ENCODE data around the gene PNO1.

The PNO1 gene

GRCh38 chr2:68155618-68156017 lies 2.1 kb upstream of the PNO1 start:
- H3K4me3 ChIP-seq (ENCODE audit: low read depth, low read length) = no peak overlapping the region
- no peak for TF ChIP-seq CTCF (IDR thresholded peaks at IDR 0.05; ENCODE audit: low read depth, low read length, missing control alignments)
- no peak for DNase-seq (ENCODE audit: low read depth)

DNA sequence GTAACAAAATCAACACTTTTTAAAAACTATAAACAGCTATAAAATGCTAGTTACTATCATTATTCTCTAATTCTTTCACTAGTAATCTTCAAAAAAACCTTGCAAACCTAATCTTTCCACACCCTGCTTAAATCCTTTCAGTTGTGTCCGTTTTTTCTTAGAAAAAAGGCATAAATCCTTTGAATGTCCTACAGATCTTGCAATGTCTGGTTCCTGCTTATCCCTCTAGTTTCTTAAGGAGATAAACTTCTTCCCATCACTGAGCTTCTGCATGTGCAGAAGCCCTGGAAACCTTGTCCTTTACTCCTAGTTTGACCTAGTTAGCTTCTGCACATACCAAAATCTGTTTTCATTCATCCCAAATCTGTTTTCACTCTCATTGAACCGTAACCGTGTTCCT lies 1.3 kb upstream of the PNO1 start:
- peak overlapping the region; percentile 98 for H3K4me3 ChIP-seq (ENCODE audit: low read depth, low read length)
- no peak for TF ChIP-seq CTCF (IDR thresholded peaks at IDR 0.05; ENCODE audit: low read depth, low read length, missing control alignments)
- no peak for DNase-seq (ENCODE audit: low read depth)

DNA sequence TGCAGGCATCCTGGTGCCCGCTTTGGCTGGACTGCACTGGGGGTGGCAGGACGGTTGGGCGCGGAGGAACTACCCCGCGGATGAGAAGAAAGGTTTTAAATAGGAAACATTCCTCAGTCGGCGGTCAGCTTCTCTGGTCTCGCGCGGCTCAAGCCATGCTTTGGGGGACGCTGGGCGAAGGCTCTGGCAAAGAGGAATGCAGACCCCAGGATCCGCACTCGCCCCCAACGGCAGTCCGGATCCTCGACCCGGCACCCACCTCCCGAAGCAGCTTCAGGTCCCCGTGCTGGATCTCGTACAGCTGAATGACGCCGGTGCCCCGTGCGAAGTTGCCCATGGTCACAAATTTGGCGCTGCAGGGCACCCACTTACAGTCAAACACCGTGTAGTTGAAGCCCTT lies 686 bp upstream of the PNO1 start:
- H3K4me3 ChIP-seq (ENCODE audit: low read depth, low read length) = peak overlapping the region; percentile 98
- no peak for DNase-seq (ENCODE audit: low read depth)

GRCh38 chr2:68158134-68158447 lies 403 bp downstream of the PNO1 start:
- DNase-seq (ENCODE audit: low read depth) = no peak
- no peak for TF ChIP-seq CTCF (IDR thresholded peaks at IDR 0.05; ENCODE audit: low read depth, low read length, missing control alignments)
- H3K4me3 ChIP-seq (ENCODE audit: low read depth, low read length) = peak overlapping the region; percentile 98

More for the DNA sequence above, 686 bp upstream of the PNO1 start:
- no peak for TF ChIP-seq CTCF (IDR thresholded peaks at IDR 0.05; ENCODE audit: low read depth, low read length, missing control alignments)

- DNase-seq (ENCODE audit: low read depth) = no peak
- no peak overlapping the region for H3K4me3 ChIP-seq (ENCODE audit: low read depth, low read length)
- TF ChIP-seq CTCF (IDR thresholded peaks at IDR 0.05; ENCODE audit: low read depth, low read length, missing control alignments) = no peak
Measured at GRCh38 chr2:68163641-68164040, 6.0 kb downstream of the PNO1 start.

GRCh38 chr2:68167186-68167585 lies 9.5 kb downstream of the PNO1 start:
- H3K4me3 ChIP-seq (ENCODE audit: low read depth, low read length) = no peak overlapping the region
- no peak for DNase-seq (ENCODE audit: low read depth)
- TF ChIP-seq CTCF (IDR thresholded peaks at IDR 0.05; ENCODE audit: low read depth, low read length, missing control alignments) = no peak

GRCh38 chr2:68169308-68169707 lies 11.6 kb downstream of the PNO1 start:
- TF ChIP-seq CTCF (IDR thresholded peaks at IDR 0.05; ENCODE audit: low read depth, low read length, missing control alignments) = peak; percentile 33
- no peak for DNase-seq (ENCODE audit: low read depth)
- H3K4me3 ChIP-seq (ENCODE audit: low read depth, low read length) = no peak overlapping the region
